WTC11 (cell line): ENCODE measurements around the gene TMEM200A. TPM values are rescaled to one million over a fixed set of nuclear protein-coding genes. Genes with fewer than 3 reads are reported as not detected.

Source experiments
- ATAC-seq: fragments of 200-7000 bp; cut with Tn5 transposase; 2 replicates; pipeline ENCODE4 v1.10.0; 2021; ENCODE audit warnings: mild to moderate bottlenecking, moderate library complexity
- CTCF ChIA-PET: fragments of 300-600 bp; sonication (Branson Sonifier 250); formaldehyde crosslinking; loops from one replicate; lab custom pipeline; 2021; ENCODE audit warnings: antibody characterized with exemption; lab: Charles Lee
- POLR2A ChIA-PET: fragments of 350-600 bp; sonication (Branson Sonifier 250); formaldehyde crosslinking; loops from one replicate; lab custom pipeline; 2021; ENCODE audit warnings: antibody characterized with exemption; lab: Charles Lee
- DNase-seq: peaks from one replicate; pipeline ENCODE4 v3.0.0; 2021; ENCODE audit warnings: low spot score
- H3K27ac Mint-ChIP-seq: 2 replicates; pipeline ENCODE4 v1.8.0; 2021; ENCODE audit warnings: mixed read lengths
- H3K27me3 Mint-ChIP-seq: 2 replicates; pipeline ENCODE4 v1.8.0; 2021; ENCODE audit warnings: low read depth, mild to moderate bottlenecking, moderate library complexity, mixed read lengths
- H3K36me3 Mint-ChIP-seq: 2 replicates; pipeline ENCODE4 v1.8.0; 2021; ENCODE audit warnings: mixed read lengths
- H3K4me1 Mint-ChIP-seq: 2 replicates; pipeline ENCODE4 v1.8.0; 2022; ENCODE audit warnings: mixed read lengths
- H3K4me3 Mint-ChIP-seq: 2 replicates; pipeline ENCODE4 v1.8.0; 2021; ENCODE audit warnings: mild to moderate bottlenecking, moderate library complexity, mixed read lengths
- H3K9me3 Mint-ChIP-seq: 2 replicates; pipeline ENCODE4 v1.8.0; 2021; ENCODE audit warnings: mixed read lengths
- ATF2 ChIP-seq: sonication (generic); formaldehyde crosslinking; IDR thresholded peaks from 2 replicates; pipeline ENCODE4 v1.8.1; 2022; ENCODE audit warnings: low read depth, missing genetic modification reagents, borderline replicate concordance
- ESRRA ChIP-seq: sonication (generic); formaldehyde crosslinking; IDR thresholded peaks from 2 replicates; pipeline ENCODE4 v1.8.1; 2022; ENCODE audit warnings: mild to moderate bottlenecking, missing genetic modification reagents, borderline replicate concordance
- ETV6 ChIP-seq: sonication (generic); formaldehyde crosslinking; IDR thresholded peaks from 2 replicates; pipeline ENCODE4 v1.8.1; 2022; ENCODE audit warnings: mild to moderate bottlenecking, missing genetic modification reagents
- FOXP1 ChIP-seq: sonication (generic); formaldehyde crosslinking; IDR thresholded peaks from 2 replicates; pipeline ENCODE4 v1.8.0; 2022; ENCODE audit warnings: missing genetic modification reagents, mild to moderate bottlenecking, moderate library complexity, borderline replicate concordance
- GABPB1 ChIP-seq: sonication (generic); formaldehyde crosslinking; IDR thresholded peaks from 2 replicates; pipeline ENCODE4 v1.8.1; 2023; ENCODE audit warnings: mild to moderate bottlenecking, missing genetic modification reagents
- GRHL2 ChIP-seq: fragments of 250-450 bp; sonication (Bioruptor Pico); IDR thresholded peaks from 2 replicates; pipeline ENCODE4 v1.8.0; 2022; ENCODE audit warnings: mild to moderate bottlenecking, moderate library complexity; ENCODE audit not compliant: insufficient replicate concordance, severe bottlenecking
- HMGA2 ChIP-seq: fragments of 250-450 bp; sonication (Bioruptor Pico); IDR thresholded peaks from 2 replicates; pipeline ENCODE4 v1.4.0; 2021; ENCODE audit warnings: mild to moderate bottlenecking, moderate library complexity
- IRF2 ChIP-seq: sonication (generic); formaldehyde crosslinking; IDR thresholded peaks from 2 replicates; pipeline ENCODE4 v1.8.0; 2022; ENCODE audit warnings: low read depth, missing genetic modification reagents, borderline replicate concordance
- JUN ChIP-seq: sonication (generic); formaldehyde crosslinking; IDR thresholded peaks from 2 replicates; pipeline ENCODE4 v1.8.0; 2023; ENCODE audit warnings: mild to moderate bottlenecking, missing genetic modification reagents
- NFATC4 ChIP-seq: fragments of 250-450 bp; sonication (Bioruptor Pico); IDR thresholded peaks from 2 replicates; pipeline ENCODE4 v1.9.0; 2021; ENCODE audit warnings: mild to moderate bottlenecking
- NR1H2 ChIP-seq: sonication (generic); formaldehyde crosslinking; IDR thresholded peaks from 2 replicates; pipeline ENCODE4 v1.9.0; 2021; ENCODE audit warnings: mild to moderate bottlenecking, moderate library complexity, missing genetic modification reagents
- NR2C2 ChIP-seq: sonication (generic); formaldehyde crosslinking; IDR thresholded peaks from 2 replicates; pipeline ENCODE4 v1.8.0; 2022; ENCODE audit warnings: mild to moderate bottlenecking, missing genetic modification reagents
- NR3C1 ChIP-seq: sonication (generic); formaldehyde crosslinking; conservative IDR thresholded peaks from 2 replicates; pipeline ENCODE4 v1.8.1; 2023; ENCODE audit warnings: low read depth, mild to moderate bottlenecking, missing genetic modification reagents
- PRDM15 ChIP-seq: sonication (generic); formaldehyde crosslinking; IDR thresholded peaks from 2 replicates; pipeline ENCODE4 v1.8.0; 2022; ENCODE audit warnings: missing genetic modification reagents
- PRRX2 ChIP-seq: fragments of 250-450 bp; sonication (Bioruptor Pico); IDR thresholded peaks from 2 replicates; pipeline ENCODE4 v1.8.0; 2021; ENCODE audit warnings: mild to moderate bottlenecking
- RORB ChIP-seq: fragments of 250-450 bp; sonication (Bioruptor Pico); IDR thresholded peaks from 2 replicates; pipeline ENCODE4 v1.9.0; 2021; ENCODE audit warnings: mild to moderate bottlenecking
- SP1 ChIP-seq: sonication (generic); formaldehyde crosslinking; conservative IDR thresholded peaks from 2 replicates; pipeline ENCODE4 v1.8.1; 2022; ENCODE audit warnings: missing genetic modification reagents
- TEAD1 ChIP-seq: sonication (generic); formaldehyde crosslinking; IDR thresholded peaks from 2 replicates; pipeline ENCODE4 v1.8.0; 2022; ENCODE audit warnings: mild to moderate bottlenecking, missing genetic modification reagents
- ZBTB43 ChIP-seq: sonication (generic); formaldehyde crosslinking; IDR thresholded peaks from 2 replicates; pipeline ENCODE4 v1.8.1; 2023; ENCODE audit warnings: mild to moderate bottlenecking, missing genetic modification reagents
- ZNF121 ChIP-seq: sonication (generic); formaldehyde crosslinking; IDR thresholded peaks from 2 replicates; pipeline ENCODE4 v1.8.0; 2023; ENCODE audit warnings: missing genetic modification reagents
- ZNF219 ChIP-seq: sonication (generic); formaldehyde crosslinking; IDR thresholded peaks from 2 replicates; pipeline ENCODE4 v1.8.0; 2023; ENCODE audit warnings: missing genetic modification reagents, mild to moderate bottlenecking, borderline replicate concordance
- total RNA-seq: library from RNA; stranded (reverse); gene quantifications from 3 replicates; pipeline ENCODE4 v1.2.3, GENCODE V29; 2021

Gene TMEM200A
- total RNA-seq, 1 experiment from 2014 or later: 11.0 TPM

GRCh38 chr6:130385064-130385695 lies 19.4 kb downstream of the TMEM200A start (continued):
- TF ChIP-seq JUN (CRISPR knock-in tag) (no peak), NR2C2 (no peak), IRF2 (CRISPR knock-in tag) (no peak)

GRCh38 chr6:130389142-130389541 lies 23.3 kb downstream of the TMEM200A start:
- no peaks in the 10 kb centered on the region for H3K27me3 Mint-ChIP-seq
- ChIA-PET CTCF (interaction anchor here (1.6 kb wide), 1 partner anchor 309 kb away, joined by 4 read pairs; no protein-coding TSS in a partner anchor), POLR2A (no interaction called here)
- H3K4me3 Mint-ChIP-seq: no peak overlapping the region
- H3K4me1 Mint-ChIP-seq: peaks cover 35% of the 10 kb centered on the region
- ATAC-seq (no peak), DNase-seq (no peak)
- no peak for TF ChIP-seq ZNF219
- TF ChIP-seq NR1H2: no peak
- no peak for TF ChIP-seq GRHL2 (CRISPR knock-in tag)
- TF ChIP-seq RORB (CRISPR knock-in tag): no peak
- TF ChIP-seq ATF2 (CRISPR knock-in tag): no peak
- H3K9me3 Mint-ChIP-seq: no peaks in the 10 kb centered on the region
- H3K27ac Mint-ChIP-seq: no peak overlapping the region
- H3K36me3 Mint-ChIP-seq: no peaks in the 10 kb centered on the region; the same call in 1 of the 2 replicates

- no peaks in the 10 kb centered on the region for H3K27me3 Mint-ChIP-seq
- TF ChIP-seq TEAD1 (CRISPR knock-in tag): no peak
- TF ChIP-seq NR3C1 (CRISPR knock-in tag): no peak
- no peak for TF ChIP-seq ZBTB43
- TF ChIP-seq SP1: no peak
- TF ChIP-seq GRHL2 (CRISPR knock-in tag): no peak
- TF ChIP-seq ZNF121 (CRISPR knock-in tag): no peak
- TF ChIP-seq PRRX2: no peak
- no peak for TF ChIP-seq NFATC4 (CRISPR knock-in tag)
- TF ChIP-seq HMGA2 (CRISPR knock-in tag): no peak
- TF ChIP-seq FOXP1: no peak
- no peak for TF ChIP-seq ESRRA (CRISPR knock-in tag)
- TF ChIP-seq ETV6 (CRISPR knock-in tag): no peak
- no peak for TF ChIP-seq JUN (CRISPR knock-in tag)
- H3K4me3 Mint-ChIP-seq: no peak overlapping the region
- no peak for DNase-seq
- no peaks in the 10 kb centered on the region for H3K9me3 Mint-ChIP-seq
- CTCF ChIA-PET: interaction anchor here (1.1 kb wide), 2 partner anchors 9 to 25 kb away, joined by 3 to 4 read pairs; partner anchors contain the start of gene TMEM200A
- POLR2A ChIA-PET: no interaction called here
- ATAC-seq: peak; percentile 76
- peaks cover 25% of the 10 kb centered on the region for H3K4me1 Mint-ChIP-seq
- H3K36me3 Mint-ChIP-seq: no peaks in the 10 kb centered on the region
- no peak overlapping the region for H3K27ac Mint-ChIP-seq
Measured at GRCh38 chr6:130390890-130391289, 25.1 kb downstream of the TMEM200A start.

- DNase-seq (no peak), ATAC-seq (no peak)
- CTCF ChIA-PET: no interaction called here
- Mint-ChIP-seq H3K27ac (no peak overlapping the region), H3K9me3 (0 out of 2 replicates have a peak, but pooled peaks cover 4% of the 10 kb centered on the region), H3K36me3 (no peaks in the 10 kb centered on the region), H3K27me3 (no peaks in the 10 kb centered on the region), H3K4me3 (no peak overlapping the region), H3K4me1 (peaks cover 14% of the 10 kb centered on the region)
- TF ChIP-seq GABPB1 (CRISPR knock-in tag): peak; percentile 78
- no peak for TF ChIP-seq ATF2 (CRISPR knock-in tag)
- TF ChIP-seq NR1H2: no peak
- no peak for TF ChIP-seq PRDM15 (CRISPR knock-in tag)
- POLR2A ChIA-PET: interaction anchor here (0.6 kb wide), 1 partner anchor 333 kb away, joined by 3 read pairs; no protein-coding TSS in a partner anchor
Measured at GRCh38 chr6:130393306-130393705, 27.5 kb downstream of the TMEM200A start.
